ENCODE data around the gene MEMO1.
"Not testable (repeated sequence)": the region's sequence is repeated elsewhere in the genome, so short reads cannot be mapped to it uniquely, and the experiment has no call there.

- not testable (repeated sequence) for TF ChIP-seq PAX5 (IDR thresholded peaks at IDR 0.05; ENCODE audit: insufficient read depth, low read length, severe bottlenecking); POLR2A (IDR thresholded peaks at IDR 0.05; ENCODE audit: low read depth, low read length); POLR2AphosphoS5 (IDR thresholded peaks at IDR 0.05; ENCODE audit: low read depth, low read length); POU2F2 (IDR thresholded peaks at IDR 0.05; ENCODE audit: low read depth, low read length)
Measured at GRCh38 chr2:31897340-31897739, 113.5 kb downstream of the MEMO1 start.
